GM19099 (cell line): ENCODE data around the gene P2RX6.

Experiments
- POLR2A ChIP-seq: IDR thresholded peaks from 3 replicates; pipeline ENCODE4 v1.6.1; 2011; ENCODE audit warnings: low read depth; ENCODE audit not compliant: insufficient read length; ENCODE audit errors: extremely low read depth

The P2RX6 gene

GRCh38 chr22:21044931-21045584 is 30.1 kb downstream of the P2RX6 start:
- no peak for TF ChIP-seq POLR2A

GRCh38 chr22:21045585-21046294 is 30.8 kb downstream of the P2RX6 start, which contains the start of gene LRRC74B:
Gene LRRC74B, plus strand, starts transcription at chr22:21045946. Its CDS starts 41 bp downstream, at chr22:21045987.
- no peak for TF ChIP-seq POLR2A

DNA sequence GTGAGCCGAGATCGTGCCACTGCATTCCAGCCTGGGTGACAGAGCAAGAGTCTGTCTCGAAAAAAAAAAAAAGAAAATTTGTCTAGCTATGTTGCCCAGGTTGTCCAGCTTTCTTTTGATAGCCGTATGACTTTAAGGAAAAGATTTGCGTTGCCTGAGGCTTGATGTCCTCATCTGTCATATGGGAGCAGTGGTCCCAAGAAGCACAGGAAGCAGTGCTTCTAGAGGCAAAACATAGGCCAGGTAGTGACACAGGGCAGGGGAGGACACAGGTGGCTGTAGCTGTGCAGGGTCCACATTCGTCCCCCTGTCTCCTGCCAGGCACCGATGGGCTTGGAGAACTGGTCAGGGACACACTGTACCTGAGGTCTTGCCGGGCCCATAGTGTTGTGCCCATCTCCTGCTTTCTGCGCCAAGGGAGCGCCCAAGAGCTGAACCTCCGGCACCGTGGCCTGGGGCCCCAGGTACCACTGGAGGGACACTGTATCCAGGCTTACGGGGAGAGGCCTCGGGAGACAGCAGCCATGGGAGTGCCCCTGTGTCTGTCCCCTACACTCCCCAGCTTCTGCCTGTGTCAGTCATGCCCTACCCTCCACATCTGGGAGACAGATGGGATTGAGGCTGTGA is 32.2 kb downstream of the P2RX6 start:
- no peak for TF ChIP-seq POLR2A

DNA sequence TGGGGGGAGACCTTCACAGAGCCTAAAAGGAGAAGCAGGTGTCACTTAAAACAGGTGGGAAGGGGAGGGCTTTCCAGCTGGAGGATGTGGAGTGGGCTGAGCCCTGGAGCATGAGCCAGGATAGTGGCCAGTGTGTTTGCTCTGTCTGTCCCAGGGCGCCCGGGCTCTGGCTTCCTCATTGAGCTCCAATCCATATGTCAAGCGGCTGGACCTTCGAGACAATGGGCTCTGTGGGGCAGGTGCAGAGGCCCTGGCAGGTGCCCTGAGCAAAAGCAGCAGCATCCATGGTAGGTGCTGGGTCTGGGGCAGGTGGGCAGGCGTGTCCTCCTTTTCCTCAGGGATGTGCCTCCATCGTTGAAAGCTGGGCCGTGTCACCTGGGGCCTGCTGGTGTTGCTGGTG is 32.8 kb downstream of the P2RX6 start:
- no peak for TF ChIP-seq POLR2A

- no peak for TF ChIP-seq POLR2A
Measured at GRCh38 chr22:21051145-21051830, 36.3 kb downstream of the P2RX6 start.

DNA sequence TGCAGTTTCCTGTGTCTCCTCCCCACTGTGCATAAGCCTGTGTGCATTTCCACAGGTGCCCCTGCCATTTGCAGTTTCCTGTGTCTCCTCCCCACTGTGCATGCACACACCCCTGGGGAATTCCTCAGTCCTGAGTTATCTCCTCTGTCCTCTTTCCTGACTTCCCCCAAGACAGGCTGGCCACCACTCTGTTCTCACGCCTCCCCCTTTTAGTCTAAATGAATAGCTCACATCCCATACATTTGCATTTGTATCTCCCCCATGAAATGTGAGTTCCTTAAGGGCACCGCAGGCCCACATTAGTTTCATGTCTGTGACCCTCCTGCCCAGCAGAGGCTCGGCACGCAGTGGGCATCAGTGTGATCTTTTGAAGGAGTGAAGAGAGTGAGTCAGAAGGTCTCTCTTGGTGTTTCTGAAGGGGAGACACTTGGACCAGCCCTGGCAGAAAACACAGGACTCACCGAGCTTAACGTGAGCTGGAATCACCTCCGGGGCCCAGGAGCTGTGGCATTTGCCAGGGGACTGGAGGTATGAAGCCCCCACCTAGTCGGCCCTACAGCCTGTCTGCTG is 37.0 kb downstream of the P2RX6 start:
- no peak for TF ChIP-seq POLR2A

GRCh38 chr22:21052715-21053459 is 37.9 kb downstream of the P2RX6 start:
- no peak for TF ChIP-seq POLR2A

GRCh38 chr22:21054046-21054713 is 39.2 kb downstream of the P2RX6 start:
- TF ChIP-seq POLR2A = no peak

GRCh38 chr22:21054714-21055563 is 40.0 kb downstream of the P2RX6 start:
- no peak for TF ChIP-seq POLR2A

DNA sequence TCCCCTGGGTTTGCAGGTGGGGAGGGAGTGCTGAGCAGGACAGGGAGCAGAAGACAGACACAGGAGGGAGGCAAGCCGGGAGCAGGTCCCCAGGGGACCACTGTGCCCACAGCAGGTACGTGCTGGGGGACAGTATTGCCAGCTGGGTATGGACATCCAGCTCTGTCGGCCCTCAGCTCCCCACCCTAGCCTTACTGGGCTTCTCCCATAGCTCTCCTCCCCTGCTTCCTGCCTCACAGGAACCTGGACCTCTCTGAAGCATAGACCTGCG is 40.5 kb downstream of the P2RX6 start:
- TF ChIP-seq POLR2A = no peak

GRCh38 chr22:21055880-21056319 is 40.9 kb downstream of the P2RX6 start:
- TF ChIP-seq POLR2A = no peak

- no peak for TF ChIP-seq POLR2A
Measured at GRCh38 chr22:21064917-21065864, 50.2 kb downstream of the P2RX6 start.
